GM21381 (cell line): ENCODE results near the gene MYRFL.

Experiments
- ATAC-seq: cut with Tn5 transposase; IDR thresholded peaks from one replicate; pipeline ENCODE4 v1.9.1; 2021; ENCODE audit warnings: mild to moderate bottlenecking, moderate library complexity; ENCODE audit not compliant: unreplicated experiment

The MYRFL gene

DNA sequence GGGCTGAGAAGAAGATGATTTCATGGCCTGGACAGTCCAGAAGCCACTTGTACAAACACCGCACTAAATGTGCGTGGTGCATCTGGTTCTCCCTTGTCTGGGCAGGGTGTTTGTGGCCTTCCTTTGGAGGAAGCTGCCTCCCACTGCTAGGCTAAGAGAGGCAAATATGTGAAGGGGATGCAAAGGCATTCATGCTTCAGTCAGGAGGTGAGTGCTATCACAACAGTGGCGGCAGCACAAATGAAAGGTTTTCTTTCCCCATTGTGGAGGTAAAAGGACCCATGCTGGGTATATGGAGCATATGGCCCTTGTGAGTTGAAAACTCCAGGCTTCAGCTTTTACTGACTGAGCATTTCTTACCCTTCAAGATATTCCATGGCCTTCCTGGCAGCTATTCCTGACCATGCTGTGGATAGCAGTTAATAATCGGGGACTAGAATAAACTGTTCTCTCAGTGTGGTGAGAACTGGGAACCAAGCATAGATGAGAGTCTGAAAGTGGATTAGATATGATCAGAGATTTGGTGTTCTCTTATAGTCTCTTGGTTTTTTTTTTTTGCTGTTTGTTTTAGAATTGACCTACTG is 69.9 kb downstream of the MYRFL start:
- ATAC-seq = no peak

DNA sequence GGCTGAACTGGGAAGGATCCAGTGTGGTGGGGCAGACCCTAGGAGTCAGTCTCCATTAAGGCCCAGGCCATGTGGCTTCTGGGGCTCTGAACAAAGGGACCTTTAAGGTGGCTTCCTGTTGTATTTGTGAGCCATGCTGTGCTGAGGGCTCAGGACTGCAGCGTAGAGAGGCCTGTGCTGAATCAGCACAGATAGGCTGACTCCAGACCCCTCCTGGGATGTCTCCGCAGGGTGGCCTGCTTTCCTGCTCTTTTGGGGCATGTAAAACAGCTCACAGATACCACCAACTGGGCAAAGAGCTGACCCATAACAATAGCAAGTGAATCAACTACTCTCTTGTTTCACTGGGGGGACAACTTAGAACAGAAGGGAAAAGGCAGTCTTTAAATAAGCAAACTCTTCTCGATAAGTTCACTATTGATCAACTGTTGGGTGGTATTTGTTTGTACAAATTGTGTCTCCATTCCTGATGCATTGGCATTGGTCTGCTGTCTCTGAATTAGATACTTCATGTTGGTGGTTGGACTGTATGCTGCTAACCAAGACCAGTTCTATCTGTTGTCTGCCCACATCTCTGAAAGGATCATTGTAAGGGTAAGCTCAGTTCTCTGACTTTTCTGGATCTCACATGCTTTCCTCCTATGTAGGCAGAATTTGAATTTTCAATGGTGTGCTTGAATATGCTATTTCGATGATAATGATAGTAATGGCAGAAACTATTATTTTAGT is 71.8 kb downstream of the MYRFL start:
- no peak for ATAC-seq

DNA sequence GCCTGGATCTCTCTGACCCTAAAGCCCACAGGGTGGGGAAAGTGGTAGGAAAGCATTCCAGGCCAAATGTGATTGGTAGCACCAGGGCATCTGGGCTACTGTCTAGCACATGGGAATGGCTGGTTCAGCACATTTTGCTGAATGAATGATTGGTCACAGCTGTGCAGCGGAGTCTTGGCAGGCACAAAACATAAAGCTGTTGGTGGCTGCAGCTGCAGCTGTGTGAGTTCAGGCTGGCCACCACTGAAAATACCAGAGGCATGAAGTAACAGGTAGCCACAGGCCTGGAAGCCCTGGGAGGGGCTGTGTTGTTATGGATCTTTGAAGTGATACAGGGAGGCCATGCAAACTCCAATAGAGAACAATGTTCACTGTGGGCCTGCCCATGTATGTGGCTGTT is 72.7 kb downstream of the MYRFL start:
- ATAC-seq = no peak

DNA sequence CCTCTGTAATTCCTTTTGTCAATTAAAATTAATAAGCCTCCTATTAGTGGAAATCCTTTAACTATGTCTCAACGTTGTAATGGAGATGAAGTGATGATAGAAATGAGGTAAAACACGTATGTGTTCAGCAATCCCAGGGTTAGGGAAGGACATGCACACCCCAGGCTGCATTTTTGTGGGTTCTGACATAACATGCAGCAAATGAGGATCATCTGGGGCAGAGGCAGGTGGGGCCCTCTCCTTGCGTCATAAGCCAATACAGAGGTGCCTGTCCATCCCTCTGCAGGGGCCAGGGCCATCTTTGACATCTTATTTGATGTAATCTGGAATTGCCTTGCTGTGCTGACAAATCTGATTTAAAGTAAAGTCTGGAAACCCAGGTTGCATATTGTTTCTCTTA is 73.2 kb downstream of the MYRFL start:
- ATAC-seq = no peak

DNA sequence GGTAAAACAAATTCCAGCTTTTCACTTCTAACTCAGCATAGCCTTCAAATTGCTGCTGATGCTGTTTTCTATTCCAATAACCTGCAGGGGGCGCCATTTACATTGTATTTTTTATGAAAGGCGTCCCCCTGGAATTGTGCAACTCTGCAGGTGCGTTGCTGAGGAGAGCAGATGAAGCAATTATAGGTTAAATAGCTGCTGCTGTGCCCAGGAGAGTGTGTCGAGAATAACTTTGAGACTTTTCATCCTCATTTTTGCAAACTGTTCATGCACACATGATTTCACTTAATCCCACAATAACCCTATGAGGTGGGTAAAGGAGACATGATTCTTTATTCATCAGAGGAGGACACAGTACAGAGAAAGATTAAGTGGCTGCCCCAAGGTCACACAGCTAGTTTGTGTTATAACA is 75.7 kb downstream of the MYRFL start:
- peak; percentile 58 for ATAC-seq

DNA sequence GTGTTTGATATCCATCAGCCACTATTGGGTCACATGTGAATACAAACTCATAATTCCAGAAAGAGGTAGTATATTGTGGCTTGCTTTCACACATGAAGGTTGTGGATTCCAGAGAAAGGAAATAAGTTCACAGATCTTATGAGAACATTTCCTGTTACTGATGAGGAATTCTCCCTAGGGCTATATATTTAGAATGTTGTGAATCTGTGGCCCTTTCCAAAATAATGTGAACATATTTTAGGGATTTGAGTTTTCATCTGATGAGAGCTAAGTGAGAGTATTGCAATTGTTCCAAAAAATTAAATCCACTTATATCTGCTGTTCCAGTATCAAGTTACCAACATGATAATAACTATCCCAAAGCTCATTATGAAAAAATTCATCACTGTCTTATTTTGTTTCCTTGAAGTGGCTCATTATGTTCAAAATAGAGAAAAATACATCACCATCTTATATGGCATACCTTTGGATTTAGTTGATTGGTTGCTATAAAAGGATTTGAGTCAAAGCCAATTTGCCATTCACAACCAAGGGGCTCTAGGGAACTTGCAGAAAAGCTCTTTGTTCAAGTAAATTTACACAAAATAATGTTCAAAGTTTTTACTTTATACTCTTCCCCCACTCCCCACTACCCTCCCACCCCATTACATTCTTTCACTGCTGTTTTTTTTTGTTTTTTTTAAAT is 76.3 kb downstream of the MYRFL start:
- no peak for ATAC-seq

DNA sequence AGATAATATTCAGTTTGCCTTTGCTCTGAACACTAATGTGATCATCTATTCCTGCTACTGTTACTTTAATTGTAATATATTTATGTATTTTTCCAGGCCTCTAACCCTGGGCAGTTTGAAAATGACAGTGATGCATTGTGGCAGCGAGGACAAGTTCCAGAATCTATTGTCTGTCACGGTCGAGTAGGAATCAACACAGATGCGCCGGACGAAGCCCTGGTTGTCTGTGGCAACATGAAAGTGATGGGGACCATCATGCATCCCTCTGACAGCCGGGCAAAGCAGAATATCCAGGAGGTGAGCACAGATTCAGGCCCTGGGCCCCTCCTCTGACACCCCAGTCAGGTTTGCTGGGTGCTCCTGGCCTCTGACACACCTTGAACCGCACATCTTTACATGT is 78.5 kb downstream of the MYRFL start:
- no peak for ATAC-seq

DNA sequence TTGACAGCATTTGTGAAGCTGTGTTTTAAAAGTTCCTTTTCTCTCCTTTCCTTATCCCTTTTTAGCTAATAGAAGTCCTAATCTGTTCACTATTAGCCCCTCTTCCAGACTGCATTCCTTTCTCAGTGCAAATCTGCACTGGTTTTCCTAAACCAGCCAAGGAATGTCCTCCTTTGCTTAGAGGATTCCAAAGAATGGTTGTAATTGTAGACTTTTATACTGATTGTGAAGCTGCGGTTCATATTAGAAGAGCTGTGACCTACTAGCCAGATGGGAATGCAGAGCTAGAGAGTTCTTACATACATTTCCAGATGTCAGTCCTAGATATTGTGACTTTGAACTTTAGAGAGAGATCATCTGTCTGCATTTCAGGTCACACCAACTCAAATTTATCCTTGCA is 79.8 kb downstream of the MYRFL start:
- ATAC-seq = no peak

DNA sequence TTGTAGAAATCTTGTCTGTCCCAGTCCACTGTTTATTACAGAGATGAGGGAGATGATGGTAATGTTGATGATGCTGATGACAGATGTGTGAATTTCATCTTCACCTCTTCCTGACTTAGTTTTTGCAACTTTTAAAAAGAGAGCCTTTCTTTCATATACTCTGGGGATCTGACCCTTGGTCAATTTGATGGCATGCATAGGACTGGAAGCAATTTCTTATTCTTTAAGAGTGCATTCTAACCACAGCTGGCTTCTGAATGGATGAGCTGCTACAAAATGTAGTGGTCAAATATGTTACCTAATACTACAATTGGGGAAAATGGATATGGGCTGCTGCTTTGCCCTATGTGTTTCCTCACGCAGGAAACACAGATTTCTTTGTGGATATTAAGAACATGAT is 80.8 kb downstream of the MYRFL start:
- ATAC-seq = no peak

DNA sequence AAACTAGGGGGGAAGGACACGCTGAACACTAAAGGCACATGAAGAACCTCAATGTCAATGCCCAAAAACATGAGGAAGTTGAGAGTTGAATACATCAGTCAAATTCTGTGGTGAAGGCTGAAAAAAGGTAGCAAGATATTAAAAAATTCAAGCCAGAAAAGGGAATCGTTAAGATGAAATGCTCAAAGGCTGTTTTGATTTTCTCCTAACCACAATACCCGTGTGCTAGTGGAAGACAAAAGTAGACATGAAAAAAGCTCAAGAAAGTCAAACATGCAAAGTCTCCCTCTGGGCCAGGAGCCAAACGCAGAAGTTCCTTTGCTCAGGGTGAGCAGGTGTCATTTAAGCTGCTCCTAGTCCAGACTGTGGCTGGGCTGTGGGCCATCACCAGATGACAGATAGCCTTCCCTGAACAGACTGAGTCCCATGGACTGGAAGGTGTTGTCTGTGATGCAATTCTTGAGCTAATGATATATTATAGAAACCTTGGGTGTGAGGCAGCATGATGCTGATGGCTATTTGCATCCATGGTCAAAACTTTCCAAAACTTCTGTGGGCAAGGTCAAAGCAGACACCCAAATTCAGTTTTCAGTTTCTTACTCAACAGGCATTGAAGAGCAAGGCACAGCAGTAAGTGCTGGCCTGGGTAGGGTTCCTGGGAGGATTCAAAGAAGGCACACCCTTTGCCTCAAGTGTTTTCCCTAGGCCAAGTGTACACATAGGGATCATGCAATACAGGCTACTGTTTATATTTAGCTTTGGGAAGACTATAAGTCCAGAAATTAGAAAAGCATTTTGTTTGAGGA is 81.6 kb downstream of the MYRFL start:
- ATAC-seq = peak; percentile 82

DNA sequence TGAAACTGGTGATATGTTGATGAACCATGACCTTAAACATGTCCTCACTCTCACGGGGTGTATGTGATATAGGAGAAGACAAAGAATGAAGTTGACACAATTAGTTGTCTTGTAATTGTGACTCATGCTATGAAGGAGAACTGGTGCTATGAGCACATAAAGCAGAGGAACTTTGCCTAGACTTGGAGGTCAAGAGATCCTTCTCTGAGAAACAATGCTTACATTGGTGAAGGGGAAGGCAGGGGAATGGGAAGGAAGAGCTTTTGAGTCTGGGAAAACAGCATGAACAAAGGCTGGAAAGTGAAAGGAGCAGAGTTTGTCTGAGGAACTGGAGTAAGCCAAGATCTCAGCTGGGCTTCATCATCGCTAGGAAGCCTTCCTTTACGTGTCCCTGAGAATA is 83.2 kb downstream of the MYRFL start:
- ATAC-seq = no peak

DNA sequence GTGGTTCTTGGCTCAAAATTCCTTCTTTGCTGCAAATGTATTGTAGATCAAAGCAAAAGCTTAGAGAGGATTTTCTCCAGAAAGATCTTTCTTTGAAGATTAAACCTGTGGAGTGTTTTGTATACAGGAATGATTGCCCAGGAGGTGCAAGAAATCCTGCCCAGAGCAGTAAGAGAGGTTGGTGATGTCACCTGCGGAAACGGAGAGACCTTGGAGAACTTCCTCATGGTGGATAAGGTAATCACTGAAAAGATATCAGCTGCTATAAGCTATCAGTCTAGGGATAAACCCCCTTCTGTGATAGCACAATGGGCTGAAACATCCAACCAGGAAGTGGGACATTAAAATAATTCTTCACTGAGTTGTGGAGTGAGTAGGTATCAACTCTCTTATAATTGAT is 85.7 kb downstream of the MYRFL start:
- ATAC-seq = no peak

DNA sequence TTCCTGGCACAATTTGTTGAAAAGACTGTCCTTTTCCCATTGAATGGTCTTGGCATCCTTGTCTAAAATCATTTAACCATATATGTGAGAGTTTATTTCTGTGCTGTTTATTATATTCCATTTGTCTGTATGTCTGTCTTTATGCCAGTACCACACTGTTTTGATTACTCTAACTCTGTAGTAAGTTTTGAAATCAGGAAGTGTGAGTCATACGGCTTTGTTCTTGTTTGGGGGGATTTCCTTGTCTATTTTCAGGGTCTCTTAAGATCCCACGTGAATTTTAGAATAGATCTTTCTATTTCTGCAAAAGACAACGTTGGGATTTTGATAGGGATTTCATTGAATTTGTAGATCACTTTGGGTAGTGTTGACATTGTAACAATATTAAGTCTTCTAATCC is 88.5 kb downstream of the MYRFL start:
- no peak for ATAC-seq

DNA sequence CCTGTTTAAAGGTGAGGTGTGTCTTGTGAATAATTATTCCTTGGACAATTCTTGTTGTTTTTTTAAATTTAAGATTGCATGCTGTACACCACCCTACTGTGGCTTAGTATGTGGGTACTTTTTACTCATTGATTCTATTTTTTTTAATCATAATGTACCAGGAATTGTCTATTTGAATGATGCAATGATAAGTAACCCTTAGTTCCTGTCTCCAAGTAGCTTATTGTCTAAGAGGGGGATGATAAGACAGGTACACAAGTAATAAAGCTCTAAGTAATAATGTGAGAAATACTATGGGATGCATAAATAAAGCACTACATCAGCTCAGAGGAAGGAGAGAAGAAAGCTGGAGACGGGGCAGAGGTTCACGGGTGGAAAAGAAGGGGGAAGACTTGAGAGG is 90.9 kb downstream of the MYRFL start:
- ATAC-seq = no peak

DNA sequence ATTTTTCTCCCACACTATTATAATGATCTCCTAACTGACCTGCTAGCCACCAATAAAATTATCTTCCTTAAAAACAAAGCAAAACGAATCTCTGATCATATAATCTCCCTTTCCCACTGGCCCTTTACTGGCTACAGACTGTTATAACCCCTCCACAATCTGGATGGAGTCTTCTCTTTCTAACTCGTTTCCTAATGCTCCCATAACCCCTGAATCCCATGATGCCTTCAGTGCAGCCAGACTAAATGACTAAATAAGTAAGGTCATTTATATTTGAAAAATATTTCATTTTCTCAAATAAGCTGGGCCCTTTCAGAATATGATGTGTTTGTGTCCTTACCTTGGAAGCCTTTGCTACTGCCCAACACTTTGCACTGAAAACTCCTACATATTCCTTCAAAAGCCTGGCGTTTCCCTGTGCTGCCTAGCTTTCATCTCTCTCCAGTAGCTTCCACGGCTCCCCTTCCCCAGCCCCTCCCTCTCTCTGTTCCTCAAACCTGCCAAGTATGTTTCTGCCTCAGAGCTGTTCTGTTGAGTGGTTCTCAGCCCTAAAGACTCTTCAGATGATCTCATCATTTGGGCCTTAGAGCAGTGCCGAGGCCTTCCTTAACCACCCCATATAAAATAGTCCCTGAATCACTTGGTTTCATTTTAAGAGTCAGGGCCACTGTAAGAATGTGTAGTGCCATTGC is 91.7 kb downstream of the MYRFL start:
- ATAC-seq = no peak

DNA sequence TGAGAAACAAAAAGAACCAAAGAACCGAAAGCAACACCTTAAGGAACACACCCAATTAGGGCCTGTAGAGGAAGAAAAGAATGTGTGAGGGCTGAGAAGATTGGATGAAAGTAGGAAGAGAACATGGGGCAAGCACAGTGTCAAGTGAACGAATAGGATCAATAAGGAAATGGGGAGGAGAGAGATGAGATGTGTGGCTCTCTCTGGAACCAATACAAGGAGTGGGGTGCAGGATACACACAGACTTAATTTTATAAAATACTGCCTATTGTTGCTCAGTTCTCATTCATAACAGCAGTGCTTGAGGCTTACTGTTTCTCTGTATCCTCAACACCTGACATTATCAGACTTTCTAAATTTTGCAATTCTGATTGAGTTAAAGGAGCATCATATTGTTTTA is 93.3 kb downstream of the MYRFL start:
- ATAC-seq = no peak

DNA sequence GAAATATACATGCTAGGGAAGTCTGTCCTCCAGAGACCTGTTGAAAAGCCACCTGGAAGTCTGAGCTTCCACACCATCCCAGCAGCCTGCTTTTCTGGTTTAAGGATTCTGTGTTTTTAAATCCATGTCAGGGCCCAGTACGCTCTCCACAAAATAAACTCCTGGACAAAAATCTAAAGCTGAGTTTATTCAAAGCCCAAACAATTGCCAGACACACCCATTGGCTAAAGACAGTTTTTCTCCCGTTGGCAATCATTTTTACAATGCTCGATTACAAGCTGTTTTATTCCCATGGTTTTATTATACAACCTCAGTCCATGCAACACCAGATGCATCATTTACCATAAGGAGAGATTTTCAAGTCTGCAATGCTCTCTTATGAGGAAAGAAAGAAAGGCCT is 94.5 kb downstream of the MYRFL start:
- no peak for ATAC-seq

DNA sequence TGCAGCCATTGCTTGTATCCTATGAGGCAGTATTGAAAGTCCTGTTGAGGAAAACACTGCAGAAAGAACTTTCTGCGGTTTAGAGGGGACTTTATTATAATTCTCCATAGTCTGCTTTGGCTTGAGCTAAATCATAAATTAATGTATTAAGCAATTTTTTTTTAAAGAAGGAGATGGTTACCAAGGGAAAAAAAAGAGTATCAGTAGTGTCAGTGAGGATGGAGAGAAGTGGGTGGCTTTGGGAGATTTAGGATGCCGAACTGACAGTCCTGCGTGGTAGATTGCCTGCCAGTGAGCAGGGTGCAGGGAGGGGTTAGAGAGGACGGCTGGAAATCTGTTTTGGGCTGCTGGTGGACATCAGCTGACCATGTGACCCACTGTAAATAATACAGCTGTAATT is 96.8 kb downstream of the MYRFL start:
- no peak for ATAC-seq

DNA sequence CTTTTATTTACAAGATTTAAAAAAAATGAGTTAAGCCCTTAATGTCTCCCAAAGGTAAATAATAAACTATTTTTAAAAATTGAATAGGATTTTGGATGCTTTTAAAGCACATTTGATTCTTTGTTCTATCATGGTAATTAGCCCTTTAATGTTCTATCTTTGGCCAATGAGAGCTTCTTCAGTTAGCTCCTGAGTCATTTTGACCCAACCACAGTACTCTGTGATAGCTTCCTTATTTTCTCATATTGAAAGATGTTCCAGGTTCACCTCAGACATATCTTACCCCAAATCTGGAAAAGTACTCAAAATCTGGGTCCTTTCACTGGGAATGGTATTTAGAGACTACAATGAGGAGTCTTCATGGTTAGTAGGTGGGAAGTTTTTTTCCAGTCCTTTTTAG is 98.0 kb downstream of the MYRFL start:
- ATAC-seq = no peak

DNA sequence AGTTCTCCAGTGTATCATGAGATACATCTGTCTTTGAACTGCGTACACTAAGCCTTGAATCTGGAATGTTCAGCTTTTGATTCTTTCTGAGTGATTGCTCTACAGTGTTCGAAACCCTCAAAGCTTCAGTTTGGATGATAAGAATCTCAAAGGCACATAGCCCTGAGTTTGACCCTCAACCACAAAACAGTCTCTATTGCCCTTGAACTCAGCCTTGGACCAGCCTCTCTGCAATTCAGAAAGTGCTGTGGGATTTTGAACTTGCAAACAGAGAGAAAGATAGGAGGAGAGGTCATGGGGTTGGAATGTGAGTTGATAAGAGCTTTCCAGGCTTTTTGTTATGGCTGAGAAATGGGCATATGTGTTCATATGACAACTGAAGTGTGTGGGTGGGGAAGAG is 100.3 kb downstream of the MYRFL start:
- ATAC-seq = no peak

DNA sequence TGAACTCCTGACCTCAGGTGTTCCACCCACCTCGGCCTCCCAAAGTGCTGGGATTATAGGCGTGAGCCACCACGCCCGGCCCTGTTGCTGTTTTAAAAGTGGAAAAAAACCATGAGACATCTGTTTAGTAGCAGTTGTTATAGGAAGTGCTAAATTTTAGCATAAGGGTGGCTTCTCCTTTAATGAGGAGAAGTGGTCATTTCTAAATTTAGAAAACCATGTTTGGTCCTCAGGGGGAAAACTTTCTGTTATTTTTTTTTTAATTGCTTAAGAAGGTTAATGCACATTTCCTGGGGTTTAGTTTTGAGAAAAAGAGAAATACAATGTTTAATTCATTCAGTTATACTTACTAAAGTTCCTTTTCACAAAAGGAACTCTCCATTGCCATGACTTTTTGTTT is 102.1 kb downstream of the MYRFL start:
- no peak for ATAC-seq
